ENCODE measurements around the gene EXPH5.

EXPH5 gene

GRCh38 chr11:108524422-108524821 lies 69.1 kb downstream of the EXPH5 start:
- TF ChIP-seq CTCF (IDR thresholded peaks at IDR 0.05) = no peak

- TF ChIP-seq CTCF (IDR thresholded peaks at IDR 0.05) = no peak
Observed at GRCh38 chr11:108522318-108522717, 71.2 kb downstream of the EXPH5 start.

- TF ChIP-seq CTCF (IDR thresholded peaks at IDR 0.05) = no peak
Observed at GRCh38 chr11:108518581-108518980, 75.0 kb downstream of the EXPH5 start.

- no peak for TF ChIP-seq CTCF (IDR thresholded peaks at IDR 0.05)
Observed at GRCh38 chr11:108516125-108516524, 77.4 kb downstream of the EXPH5 start.

GRCh38 chr11:108512708-108513107 lies 80.9 kb downstream of the EXPH5 start:
- TF ChIP-seq CTCF (IDR thresholded peaks at IDR 0.05) = no peak

- no peak for TF ChIP-seq CTCF (IDR thresholded peaks at IDR 0.05)
Observed at GRCh38 chr11:108511851-108512474, 81.6 kb downstream of the EXPH5 start.

- TF ChIP-seq CTCF (IDR thresholded peaks at IDR 0.05) = no peak
Observed at GRCh38 chr11:108508653-108509593, 84.6 kb downstream of the EXPH5 start.

Data from LNCAP (cell line).